GM18526 (cell line): Measurements from ENCODE around the gene CHRNA4.

ENCODE experiments used
- POLR2A ChIP-seq: IDR thresholded peaks from 3 replicates; pipeline ENCODE4 v1.6.1; 2011; ENCODE audit not compliant: insufficient read length; ENCODE audit errors: extremely low read depth

CHRNA4 gene

DNA sequence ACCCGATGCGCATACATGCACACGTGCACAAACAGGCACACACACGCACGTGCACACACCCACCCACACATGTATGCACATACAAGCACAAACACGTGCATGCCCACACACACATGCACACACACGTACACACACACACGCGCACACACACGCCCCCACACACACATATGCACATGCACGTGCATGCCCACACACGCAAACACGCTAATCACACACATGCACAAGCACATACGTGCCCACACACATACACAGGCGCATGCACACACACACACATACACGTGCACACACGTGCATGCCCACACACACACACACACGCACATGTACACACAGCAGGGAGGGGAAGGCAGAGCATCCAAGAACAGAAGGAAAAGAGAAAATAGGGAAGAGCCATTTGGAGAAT is 26.8 kb upstream of the CHRNA4 start:
- TF ChIP-seq POLR2A, result no peak

DNA sequence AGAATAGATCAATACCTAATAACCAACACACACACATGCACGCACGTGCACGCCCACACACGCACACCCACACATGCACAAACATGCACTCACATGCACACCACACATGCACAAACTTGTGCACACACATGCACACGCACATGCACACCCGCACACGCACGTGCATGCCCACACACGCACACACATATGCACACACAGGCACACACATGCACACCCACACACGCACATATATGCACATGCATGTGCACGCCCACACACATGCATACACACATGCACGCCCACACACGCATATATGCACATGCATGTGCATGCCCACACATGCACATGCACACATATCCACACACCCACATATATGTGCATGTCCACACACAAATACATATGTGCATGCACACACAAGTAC is 26.2 kb upstream of the CHRNA4 start:
- no peak for TF ChIP-seq POLR2A

DNA sequence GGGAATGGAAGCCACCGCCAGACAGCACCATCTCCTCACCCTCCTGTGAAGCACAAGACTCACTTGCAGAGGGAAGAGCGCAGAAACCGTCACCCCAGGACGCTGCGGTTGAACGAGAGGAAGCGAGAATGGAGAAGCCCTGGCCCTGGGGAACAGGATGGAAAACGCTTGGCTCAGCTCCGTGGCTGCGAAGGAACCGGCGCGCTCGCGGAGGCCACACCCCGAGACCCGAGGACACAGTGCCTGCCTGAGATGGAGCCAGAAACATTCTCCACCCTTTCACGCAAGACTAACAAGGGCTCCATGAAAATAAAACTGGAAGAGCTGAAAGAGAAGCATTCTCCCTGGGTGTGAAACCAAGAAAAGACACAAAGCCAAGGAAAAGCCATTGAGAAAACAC is 25.3 kb upstream of the CHRNA4 start:
- no peak for TF ChIP-seq POLR2A

DNA sequence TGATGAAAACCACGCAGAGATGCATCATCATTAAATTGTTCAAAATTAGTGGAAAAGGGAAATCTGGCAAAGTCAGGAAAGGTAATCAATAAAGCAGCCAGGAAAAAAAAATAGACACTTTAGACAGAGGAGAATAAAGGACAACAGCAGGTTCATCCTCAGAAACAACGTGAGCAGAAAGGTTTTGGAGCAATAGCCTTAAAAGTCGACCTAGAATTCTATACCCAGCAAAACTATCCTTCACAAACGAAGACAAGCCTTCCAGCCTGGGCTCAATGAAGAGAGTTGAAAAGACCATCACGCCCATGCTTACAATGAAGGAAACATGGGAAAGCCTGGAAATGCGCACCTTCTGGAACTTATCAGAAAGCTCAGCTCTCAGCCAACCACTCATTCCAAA is 24.7 kb upstream of the CHRNA4 start:
- TF ChIP-seq POLR2A, result no peak

DNA sequence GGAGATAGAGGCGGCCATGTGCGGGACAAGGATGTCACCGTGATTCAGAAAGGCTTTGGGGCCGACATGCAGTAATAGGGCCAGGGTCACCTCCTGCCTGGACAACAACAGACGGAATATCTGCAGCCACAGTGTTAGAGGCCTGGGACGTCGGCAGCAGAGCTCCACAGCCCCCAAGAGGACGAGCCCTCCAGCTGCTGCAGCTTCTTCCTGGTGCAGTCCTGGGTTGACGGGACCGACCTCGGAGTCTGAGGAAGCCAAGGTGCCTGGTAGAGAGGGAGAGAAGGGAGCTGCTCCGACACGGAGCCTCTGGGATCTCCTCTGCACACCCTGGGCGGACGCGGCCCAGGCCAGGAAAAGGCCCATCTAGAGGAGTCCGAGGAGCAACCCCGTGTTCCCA is 23.2 kb upstream of the CHRNA4 start:
- no peak for TF ChIP-seq POLR2A

DNA sequence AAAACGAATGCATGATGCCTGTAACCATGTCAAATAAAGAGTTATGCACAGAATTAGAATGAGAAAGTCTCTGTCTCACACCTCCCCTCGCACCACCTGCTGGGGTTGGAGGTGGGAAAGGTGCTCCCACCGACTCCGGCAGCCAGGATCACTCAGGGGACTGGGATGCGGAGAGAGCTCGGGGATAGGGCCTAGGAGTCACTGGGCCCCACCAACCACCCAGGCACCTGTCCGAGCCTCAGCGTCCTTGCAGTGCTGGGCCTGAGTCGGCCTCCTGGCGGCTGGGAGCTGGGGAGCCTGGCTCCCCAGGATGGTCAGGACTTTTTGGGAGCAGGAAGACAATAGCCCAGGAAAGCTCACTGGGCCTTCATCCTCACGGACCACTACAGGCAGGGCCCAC is 22.4 kb upstream of the CHRNA4 start:
- no peak for TF ChIP-seq POLR2A

DNA sequence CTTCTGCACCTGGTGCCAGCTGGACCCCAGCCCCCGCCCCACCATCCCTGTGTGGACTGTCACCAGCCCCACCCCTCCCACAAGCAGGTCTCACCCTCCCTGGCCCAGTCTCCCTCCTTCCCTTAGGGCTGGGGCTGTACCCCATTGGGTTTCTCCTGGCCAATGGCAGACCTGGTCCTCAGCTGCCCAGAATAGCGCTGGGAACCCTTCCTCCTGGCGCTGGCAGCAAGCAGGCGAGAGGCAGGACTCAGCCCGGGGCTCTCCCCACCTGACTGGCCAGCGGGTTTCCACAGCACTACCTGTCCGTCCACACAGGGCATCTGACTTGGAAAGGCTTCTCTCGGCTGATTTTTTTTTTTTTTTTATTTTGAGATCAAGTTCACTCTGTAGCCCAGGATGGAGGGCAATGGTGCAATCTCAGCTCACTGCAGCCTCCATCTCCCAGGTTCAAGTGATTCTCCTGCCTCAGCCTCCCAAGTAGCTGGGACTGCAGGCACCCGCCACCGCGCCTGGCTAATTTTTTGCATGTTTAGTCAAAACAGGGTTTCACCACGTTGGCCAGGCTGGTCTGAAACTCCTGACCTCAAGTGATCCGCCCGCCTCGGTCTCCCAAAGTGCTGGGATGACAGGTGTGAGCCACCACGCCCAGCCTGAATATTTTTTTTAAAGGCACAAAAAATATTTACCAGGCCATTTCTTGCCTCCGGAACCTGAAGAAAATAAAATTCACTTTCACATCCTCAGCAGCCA is 21.6 kb upstream of the CHRNA4 start:
- no peak for TF ChIP-seq POLR2A

DNA sequence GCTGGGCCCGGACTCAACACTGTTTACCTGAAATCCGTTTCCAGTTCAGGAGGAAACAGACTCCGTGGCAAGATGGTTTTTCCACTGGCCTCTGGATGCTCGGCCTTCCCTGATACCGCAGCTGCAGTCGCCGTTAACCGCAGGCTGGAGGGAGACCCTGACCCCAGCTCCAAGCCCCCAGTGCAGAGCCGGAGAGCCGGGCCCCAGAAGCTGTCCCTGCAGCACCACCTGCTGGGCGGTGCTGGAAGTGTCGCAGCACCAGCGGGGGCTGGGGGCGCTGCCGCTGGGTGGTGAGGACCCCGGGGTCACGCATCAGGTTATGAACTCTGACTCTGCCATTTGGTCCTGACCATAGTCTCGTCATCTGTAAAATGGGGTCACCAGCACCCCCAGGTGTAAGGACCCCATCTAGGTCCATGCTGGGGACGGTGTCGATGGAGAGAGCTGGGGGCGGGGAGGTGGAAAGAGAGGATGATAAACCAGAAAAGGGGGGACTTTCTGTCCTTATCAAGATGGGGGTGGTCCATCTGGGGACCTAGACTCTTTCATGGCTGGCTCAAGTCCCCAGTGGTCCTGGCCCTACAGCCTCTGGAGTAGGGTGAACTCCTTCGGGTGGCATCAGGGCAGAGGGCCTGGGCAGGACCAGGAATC is 20.8 kb upstream of the CHRNA4 start:
- no peak for TF ChIP-seq POLR2A

DNA sequence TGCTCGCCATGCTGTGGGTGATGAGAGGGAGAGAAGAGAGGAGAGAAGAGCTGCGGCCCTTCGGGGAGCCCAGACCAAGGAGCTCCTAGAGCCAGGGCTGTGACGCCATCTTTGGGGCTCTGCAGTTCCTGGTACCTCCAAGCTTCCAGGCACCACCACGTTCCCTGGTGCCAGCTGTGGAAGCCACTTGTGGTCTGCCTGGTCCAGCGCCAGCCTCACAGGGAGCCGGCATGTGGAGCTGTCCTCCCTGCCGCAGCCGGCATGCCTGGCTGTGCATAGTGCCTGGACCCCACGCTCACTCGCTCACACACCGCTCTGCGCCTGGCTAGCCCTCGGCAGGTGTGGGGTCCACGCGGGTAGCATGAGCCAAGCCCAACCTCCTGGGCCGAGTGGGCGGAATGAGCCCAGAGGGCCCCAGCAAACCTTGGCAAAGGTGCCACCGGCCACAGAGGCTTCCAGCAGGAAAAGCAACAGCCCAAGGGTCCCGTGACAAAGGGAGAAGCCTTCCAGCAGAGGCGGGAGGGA is 19.3 kb upstream of the CHRNA4 start:
- no peak for TF ChIP-seq POLR2A

DNA sequence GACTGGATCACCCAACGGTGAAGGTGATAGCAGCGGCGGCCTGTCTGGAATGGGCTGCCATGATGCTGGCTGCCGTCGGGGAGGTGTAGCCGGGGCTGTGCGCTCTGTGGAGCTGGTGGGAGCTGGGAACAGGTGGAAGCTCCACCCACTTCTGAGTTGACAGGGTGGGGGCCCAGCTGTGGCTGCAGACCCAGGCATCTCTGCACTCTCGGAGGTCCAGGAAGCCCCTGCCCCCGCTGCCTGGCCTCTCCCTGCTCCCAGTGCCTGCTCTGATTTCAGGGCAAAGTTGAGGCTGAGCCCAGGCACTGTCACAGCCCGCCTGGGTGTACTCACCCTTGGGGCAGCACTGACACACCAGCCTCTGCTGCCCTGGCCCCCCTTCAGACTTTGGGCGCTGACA is 18.1 kb upstream of the CHRNA4 start:
- no peak for TF ChIP-seq POLR2A

DNA sequence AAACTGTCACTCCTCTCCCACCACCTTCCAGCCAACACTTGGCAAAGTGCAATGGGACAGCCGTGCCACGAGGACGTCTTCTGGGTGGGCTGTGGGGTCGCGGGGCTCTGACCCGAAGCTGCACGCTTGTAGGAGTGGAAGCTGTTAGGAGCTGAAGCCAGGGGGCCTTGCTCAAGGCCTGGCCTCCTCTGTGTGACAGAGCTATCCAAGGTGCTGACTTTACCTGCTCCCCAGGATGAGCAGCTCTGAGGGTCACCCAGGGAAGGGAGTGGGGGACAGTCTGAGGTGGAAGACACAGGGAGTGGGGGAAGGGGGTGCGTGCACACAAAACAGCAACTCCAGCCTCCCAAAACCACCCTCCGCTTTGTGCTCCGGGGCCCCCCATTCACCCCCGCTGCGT is 17.5 kb upstream of the CHRNA4 start:
- no peak for TF ChIP-seq POLR2A

DNA sequence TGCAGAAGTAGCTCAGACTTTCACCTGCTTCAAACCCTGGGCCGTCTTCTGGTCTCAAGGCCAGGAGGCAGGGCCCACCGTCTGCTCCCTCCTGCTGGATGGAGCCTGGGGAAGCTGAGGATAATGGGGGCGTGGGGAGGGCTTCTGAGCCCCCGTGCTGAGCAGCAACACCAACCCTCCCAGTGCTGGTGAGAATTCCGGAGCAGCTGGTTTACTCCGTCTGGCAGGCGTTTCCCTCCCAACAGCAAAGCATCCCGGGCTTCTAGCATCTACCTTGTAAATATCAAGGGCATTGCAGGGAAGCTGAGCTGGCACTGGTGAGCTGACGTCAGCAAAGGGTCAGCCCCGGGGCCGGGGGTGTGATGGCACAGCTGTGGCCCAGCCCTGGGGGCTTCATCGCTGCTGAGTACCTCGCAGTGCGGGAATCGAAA is 16.8 kb upstream of the CHRNA4 start:
- TF ChIP-seq POLR2A, result no peak

DNA sequence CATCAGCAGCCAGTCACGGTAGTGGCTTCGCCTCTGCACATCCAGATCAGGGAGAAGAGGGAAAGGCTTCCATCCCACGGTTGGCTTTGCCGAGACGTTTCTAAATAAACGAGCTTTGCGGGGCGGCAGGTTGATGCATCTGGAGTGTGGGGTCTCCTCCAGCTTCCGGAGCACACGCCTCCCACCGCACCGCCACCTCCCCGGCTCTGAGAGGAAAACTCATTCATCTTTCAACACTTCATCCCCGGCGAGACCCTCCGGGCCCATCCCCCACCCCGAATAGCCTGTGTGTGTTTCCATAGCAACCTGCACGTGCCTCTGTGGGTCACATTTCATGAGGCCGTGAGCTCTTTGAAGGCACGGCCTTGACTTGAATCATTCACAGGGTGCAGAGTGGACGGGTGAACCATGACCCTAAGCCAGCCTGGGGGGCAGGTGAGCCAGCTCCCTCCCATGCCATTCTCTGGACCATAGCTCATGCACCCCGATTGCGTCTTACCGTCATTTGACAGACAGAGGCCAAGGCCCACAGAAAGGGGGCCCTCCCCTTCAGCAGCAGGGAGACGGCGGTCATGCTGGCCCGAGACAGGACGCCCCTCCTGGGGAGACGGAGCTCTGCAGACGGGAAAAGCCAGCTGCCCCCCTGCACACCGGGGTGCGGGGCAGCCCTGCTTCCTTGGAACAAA is 16.2 kb upstream of the CHRNA4 start:
- TF ChIP-seq POLR2A, result no peak

DNA sequence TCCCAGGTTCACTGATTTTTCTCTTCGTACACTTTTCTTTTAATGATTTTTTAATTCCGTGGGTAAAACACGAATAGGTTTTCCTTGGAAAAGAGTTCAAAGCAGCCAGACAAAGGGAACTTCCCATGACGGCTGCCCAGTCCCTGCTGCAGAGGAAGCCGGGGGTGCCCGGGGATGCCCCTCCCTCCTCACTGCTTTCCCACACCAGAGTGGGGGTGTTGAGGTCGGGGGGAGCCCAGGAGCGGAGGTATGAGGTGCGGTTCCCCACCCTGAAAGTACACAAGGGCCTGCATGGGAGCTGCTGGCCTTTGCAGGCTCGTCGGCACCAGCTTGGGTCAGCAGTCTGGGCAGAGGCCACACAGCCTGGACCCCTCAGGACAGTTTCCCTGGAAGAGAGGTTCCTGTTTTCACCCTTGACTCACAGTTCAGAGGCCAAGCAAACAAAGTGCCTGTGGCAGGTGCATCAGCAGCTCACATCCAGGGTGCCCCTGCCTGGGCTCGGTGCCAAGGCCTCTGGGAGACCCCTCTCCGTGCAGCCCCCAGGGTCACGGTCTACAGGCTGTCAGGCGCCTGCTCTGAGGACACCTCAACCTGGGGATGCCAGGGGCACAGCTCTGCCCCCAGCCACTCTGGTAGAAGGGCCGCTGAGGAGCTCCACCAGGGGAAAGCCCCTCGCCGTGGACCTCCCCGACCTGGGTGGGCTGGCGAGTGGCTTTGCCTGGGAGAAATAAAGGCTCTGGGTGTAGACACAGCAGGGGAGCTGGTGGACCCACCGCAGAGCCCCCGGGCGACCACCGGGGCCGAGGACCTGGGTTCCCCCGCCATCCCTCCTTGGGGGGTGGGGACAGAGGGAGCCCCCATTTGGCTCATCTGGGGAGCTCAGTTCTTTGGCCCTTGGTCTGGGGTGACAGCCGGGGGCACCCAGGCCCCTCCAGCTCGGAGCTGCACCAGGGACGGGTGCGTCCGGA is 15.4 kb upstream of the CHRNA4 start:
- no peak for TF ChIP-seq POLR2A

DNA sequence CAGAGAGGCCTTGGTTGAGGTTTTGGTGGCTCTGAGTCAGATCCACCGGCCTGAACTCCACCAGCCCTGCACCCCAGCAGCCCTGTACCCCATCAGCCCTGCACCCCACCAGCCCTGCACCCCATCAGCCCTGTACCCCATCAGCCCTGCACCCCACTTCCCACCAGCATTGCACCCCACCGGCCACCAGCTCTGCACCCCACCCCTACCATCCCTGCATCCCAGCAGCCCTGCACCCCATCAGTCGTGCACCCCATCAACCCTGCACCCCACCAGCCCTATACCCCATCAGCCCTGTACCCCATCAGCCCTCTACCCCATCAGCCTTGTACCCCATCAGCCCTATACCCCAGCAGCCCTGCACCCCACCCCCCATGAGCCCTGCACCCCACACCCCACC is 14.3 kb upstream of the CHRNA4 start:
- no peak for TF ChIP-seq POLR2A
